Measurements from ENCODE around the gene CCM2.

GRCh38 chr7:45087301-45088145, 87.5 kb downstream of the CCM2 start:
- TF ChIP-seq ZNF274 (IDR thresholded peaks at IDR 0.05; ENCODE audit: low read depth, low read length) (no peak), YY1 (IDR thresholded peaks at IDR 0.05; ENCODE audit: insufficient read depth, insufficient read length) (no peak)

Data from NT2/D1 (cell line).